GM18868 (cell line): ENCODE data around the gene CNBD2.
"Not testable (repeated sequence)": the region's sequence is repeated elsewhere in the genome, so short reads cannot be mapped to it uniquely, and the experiment has no call there.

Experiments
- ATAC-seq: cut with Tn5 transposase; IDR thresholded peaks from one replicate; pipeline ENCODE4 v1.9.1; 2021; ENCODE audit warnings: mild to moderate bottlenecking, moderate library complexity; ENCODE audit not compliant: unreplicated experiment

The CNBD2 gene

DNA sequence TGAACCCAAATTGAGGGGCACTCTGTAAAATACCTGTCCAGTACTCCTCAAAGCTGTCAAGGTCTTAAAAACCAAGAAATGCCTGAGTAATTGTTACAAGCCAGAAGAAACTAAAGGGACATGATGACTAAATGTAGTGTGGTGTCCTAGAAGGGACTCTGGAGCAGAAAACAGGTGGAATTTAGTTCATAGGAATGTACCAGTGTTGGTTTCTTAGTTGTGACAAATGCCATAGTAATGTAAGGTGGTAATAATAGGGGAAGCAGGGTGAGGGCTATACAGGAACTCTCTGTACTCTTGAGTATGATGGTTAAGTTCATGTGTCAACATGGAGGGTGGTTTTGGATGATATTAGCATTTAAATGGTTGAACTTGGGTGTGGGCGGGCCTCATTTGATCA is 92.3 kb downstream of the CNBD2 start:
- no peak for ATAC-seq

DNA sequence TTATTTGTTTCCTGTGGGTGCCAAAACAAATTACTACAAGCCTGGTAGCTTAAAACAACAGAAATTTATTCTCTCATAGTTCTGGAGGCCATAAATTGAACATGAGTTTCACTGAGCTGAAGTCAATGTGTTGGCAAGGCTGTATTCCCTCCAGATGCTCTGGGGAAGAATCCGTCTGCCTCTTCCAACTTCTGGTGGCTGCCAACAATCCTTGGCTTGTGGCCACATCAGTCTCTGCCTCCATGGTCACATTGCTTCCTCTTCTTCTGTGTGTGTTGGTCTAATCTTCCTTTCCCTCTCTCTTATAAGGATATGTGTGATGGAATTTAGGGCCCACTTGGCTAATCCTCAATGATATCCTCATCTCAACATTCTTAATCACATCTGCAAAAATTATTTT is 93.4 kb downstream of the CNBD2 start:
- ATAC-seq, result no peak

DNA sequence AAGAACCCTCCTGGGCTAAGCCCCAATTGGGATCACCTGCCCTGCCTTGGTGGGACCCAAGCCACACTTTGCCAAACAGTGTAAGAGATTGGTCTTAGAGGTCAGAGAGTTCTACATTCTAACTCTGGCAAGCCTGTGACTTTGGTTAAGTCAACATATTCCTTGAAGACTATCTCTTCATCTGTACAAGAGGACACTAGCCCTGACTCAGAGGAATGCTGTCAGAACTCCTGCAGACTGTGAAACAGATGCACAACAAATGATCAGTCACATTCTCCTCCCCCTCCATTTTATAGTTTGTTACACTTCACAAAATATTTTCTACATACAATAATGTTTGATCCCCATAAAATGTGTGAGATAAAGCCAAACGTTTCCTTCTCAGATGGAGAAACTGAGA is 94.4 kb downstream of the CNBD2 start:
- no peak for ATAC-seq

DNA sequence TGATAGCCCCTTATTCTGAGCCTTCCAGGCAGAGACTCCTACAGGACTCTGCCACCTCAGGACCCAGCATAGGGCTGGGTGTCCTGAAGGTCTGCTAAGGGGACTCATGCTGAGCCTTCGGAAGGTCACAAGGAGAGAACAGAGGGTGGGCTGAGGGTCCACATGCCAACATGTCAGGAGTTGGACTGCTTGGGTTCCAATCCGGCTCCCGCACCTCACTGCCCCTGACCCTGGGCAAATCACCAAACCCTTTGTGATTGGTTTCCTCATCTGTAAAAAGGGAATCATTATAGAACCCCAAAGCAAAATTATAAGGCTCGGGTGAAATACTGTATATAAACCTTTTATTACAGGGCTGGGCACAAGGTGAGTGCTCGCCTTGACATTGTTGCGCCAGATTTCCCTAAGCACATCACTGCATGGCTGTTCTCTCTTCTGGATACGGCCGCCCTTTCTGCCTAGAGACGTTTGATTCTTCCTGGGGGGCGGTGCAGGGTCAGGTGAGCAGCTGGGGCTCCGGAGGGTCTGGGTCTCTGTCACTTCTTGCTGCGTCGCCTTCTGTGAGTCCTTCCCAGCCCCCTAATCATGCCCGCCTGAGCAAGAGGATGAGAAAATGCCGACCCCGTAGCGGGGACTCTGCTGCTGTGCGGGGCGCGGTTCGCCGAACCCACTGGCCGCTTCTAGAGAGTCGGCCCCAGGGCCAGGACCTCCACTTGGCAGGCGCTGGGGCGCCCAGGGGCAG is 95.7 kb downstream of the CNBD2 start:
- ATAC-seq, result no peak

DNA sequence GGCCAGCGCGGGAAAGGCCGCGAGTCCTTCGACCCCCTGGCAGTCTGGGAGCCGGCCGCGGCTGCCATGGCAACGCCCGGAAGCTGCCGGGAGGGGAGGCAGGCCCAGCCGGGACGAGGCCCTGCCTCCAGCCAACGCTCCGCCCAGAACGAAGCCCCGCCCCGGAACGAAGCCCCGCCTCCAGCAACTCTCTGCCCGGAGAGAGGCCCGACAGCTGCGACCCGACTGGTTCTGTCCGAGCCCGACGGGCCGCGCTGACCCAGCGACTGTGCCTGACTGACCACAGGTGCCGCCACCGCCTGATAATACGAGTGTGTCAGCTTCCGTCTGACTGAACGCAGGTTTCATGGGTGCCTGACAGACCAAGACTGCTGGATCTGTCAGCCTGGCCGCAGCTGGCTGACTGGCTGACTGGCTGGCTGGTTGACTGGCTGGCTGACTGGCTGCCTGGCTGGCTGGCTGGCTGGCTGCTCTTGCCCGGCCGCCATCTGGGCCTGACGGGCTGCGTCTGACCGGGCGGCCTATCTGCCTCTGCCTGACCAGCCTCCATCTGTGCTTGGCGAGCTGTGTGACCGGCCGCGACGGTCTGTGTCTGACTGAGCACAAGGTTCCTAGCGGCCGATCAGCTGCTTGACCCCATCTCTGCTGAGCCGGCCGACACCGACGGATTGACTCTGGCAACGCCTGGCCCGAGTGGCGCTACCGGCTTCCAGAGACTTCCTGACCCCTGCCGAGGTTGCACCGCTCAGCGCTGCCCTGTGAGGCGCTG is 96.5 kb downstream of the CNBD2 start:
- ATAC-seq, result peak; percentile 94

DNA sequence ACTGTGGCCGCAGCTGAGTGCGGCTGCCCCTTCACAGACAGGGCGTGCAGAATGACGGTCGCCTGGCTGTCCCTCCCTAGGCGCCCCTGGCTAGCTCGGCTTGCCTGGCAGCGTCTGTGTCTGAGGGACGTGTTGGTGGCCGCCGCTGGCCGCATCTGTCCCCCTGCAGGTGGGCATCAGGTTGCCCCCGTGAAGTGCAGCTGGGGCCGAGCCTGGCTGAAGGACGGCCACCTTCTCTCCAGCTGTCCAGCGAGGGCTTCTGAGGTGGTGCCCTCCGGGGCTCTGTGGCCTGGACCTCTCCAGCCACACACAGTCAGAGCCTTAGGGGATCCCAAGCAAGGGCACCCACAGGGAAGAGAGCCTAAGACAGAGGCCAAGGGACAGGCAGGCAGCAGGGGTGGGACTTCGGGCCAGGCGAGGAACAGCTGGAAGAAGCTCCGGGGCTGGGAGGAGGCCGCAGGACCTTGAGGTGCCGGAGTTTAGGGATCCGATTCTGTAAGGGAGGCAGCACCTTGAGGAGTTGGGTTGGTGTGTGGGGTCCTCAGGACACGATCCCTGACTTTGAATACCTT is 97.1 kb downstream of the CNBD2 start:
- no peak for ATAC-seq

DNA sequence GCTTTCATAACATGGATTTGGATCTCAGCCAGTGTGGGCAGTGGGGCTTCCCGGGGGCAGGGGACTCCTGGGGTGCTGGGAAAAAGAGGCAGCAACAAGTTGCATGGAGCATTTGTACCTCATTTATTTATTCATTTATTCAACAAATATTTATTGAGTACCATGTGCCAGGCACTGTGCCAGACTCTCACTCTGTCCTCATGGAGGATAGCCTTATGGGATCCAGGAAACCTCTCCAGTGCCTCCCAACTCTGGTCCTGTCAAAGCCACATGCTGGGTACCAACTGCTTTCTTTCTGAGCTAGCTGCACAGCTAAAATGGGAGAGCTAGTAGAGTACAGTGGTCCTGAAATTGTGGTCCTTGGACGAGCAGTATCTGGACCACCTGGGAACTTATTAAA is 98.4 kb downstream of the CNBD2 start:
- no peak for ATAC-seq

DNA sequence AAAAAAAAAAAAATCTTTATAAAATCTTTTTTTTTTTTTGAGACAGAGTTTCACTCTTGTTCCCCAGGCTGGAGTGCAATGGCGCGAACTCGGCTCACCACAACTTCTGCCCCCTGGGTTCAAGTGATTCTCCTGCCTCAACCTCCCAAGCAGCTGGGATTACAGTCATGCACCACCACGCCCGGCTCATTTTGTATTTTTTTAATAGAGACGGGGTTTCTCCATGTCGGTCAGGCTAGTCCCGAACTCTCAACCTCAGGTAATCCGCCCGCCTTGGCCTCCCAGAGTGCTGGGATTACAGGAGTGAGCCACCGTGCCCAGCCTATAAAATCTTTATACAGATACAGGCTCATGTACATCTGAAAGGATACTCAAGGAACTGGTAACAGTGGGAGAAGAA is 100.1 kb downstream of the CNBD2 start:
- ATAC-seq, result not testable (repeated sequence)

DNA sequence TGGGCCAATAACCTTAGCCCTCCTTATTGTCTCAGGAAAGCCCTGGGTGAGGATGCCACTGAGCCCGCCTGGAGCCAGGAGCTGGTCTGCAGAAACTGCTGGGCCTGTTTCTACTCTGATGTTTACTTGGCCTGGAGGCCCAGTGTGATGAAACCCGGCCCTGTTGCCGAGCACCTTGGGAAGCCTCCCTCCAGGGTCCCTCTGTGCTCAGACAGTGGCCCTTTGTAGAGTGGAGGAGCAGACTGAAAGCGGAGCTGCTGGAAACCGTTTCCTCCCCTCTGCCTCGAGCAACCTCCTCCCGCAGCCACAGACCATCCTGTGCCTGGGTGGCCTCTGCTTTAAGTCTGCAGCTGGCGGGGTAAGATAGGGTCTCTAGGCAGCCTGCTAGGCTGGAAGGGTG is 102.1 kb downstream of the CNBD2 start:
- ATAC-seq, result no peak

DNA sequence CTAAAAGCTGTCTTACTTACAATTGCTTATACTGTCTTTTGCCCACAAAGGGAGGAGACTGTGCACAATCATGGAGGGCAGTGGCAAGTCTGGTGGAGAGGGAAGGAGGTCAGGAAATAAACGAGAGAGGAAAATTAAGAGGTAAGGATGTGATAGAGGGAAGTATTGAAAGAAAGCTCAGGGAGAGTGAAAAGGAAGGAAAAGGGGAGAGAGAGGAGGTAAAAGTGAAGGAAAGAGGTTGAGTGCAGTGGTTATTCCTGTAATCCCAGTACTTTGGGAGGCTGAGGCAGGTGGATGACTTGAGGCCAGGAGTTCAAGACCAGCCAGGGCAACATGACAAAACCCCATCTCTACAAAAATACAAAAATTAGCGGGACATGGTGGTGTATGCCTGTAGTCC is 103.5 kb downstream of the CNBD2 start:
- no peak for ATAC-seq

DNA sequence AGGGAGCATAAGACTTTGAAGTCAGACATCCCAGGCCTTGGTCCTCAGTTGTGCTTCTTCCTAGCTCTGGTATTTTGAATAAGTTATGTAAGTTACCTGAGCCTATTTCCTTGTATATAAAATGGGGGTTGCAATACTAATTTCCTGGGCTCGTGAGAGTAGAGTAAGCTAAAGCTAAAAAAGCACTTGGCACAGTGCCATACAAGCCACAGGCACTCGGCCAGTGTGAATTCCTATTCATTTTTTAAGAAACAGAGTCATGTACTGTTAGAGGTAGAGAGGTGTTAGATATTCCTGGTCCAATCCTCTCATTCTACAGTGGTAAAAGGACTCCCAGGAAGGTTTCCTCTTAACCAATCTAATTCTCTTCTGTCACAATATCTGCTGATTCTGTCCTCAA is 106.6 kb downstream of the CNBD2 start:
- ATAC-seq, result no peak

DNA sequence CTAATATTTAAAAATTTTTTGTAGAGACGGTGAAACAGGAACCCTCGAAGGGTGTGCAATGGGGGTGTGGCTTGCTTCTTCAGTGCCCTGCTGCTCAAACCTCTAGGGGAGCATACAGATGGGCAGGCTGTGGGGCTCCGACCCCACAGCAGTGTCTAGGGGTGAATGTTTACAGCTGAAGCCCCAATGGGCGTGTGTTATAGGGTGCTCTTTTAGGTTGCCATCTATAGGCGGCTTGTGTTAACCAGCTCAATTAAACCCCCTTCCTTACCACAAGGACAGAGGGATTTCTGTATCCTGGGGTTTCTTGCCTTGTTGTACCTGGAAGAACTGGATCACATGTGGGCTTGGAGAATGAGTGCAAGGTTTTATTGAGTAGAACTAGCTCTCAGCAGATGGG is 109.4 kb downstream of the CNBD2 start:
- ATAC-seq, result not testable (repeated sequence)

DNA sequence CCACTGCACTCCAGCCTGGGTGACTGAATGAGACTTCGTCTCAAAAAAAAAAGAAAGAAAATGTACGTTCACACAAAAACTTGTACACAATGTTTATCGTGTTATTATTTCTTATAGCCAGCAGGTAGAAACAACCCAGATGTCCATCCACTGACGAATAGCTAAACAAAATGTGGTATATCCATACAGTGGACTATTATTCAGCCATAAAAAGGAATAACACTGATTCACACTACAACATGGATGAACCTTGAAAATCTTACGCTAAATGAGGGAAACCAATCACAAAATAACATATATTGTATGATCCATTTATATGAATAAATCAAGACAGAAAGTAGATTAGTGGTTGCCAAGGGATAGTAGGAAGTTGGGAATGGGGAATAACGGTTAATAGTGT is 111.1 kb downstream of the CNBD2 start:
- no peak for ATAC-seq

DNA sequence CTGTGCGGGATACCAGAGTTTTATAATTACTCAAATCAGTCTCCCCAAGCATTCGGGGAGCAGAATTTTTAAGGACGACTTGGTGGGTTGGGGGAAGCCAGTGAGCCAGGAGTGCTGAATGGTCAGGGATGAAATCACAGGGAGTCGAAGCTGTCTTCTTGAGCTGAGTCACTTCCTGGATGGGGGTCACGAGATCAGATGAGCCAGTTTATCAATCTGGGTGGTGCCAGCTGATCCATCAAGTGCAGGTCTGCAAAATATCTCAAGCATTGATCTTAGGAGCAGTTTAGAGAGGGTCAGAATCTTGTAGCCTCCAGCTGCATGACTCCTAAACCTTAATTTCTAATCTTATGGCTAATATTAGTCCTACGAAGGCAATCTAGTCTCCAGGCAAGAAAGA is 111.6 kb downstream of the CNBD2 start:
- ATAC-seq, result not testable (repeated sequence)
